SU-DHL-6 (cell line): ENCODE measurements around the gene NPY5R.

Experiments
- H2AFZ ChIP-seq: fragments of 200-600 bp; sonication (generic); 2 replicates; pipeline ENCODE4 v1.6.1; 2014; ENCODE audit warnings: low read depth, mild to moderate bottlenecking, moderate library complexity, mixed read lengths, antibody characterized with exemption, low read length; ENCODE audit not compliant: severe bottlenecking
- H3F3A ChIP-seq: fragments of 200-600 bp; shearing (Covaris generic); 2 replicates; pipeline ENCODE4 v1.6.0; 2016; ENCODE audit warnings: antibody characterized with exemption, mild to moderate bottlenecking; ENCODE audit not compliant: insufficient read depth
- H3K27ac ChIP-seq: fragments of 200-600 bp; sonication (generic); 2 replicates; pipeline ENCODE4 v1.5.1; 2016; ENCODE audit warnings: low read depth, mild to moderate bottlenecking, low read length, moderate library complexity, mixed read lengths
- H3K27me3 ChIP-seq: fragments of 200-600 bp; sonication (generic), shearing (Covaris generic); 2 replicates; pipeline ENCODE4 v1.6.0; 2014; ENCODE audit warnings: mild to moderate bottlenecking, low read length
- H3K36me3 ChIP-seq: fragments of 200-600 bp; sonication (generic); 2 replicates; pipeline ENCODE4 v1.6.1; 2014; ENCODE audit warnings: mild to moderate bottlenecking, low read length, mixed read lengths
- H3K4me2 ChIP-seq: fragments of 300-600, 200-600 bp; shearing (Covaris generic), sonication (generic); 2 replicates; pipeline ENCODE4 v1.6.0; 2014; ENCODE audit warnings: low read length, low read depth, mild to moderate bottlenecking; ENCODE audit not compliant: poor library complexity, severe bottlenecking
- H3K4me3 ChIP-seq: fragments of 200-600 bp; sonication (generic); 2 replicates; pipeline ENCODE4 v1.5.1; 2014; ENCODE audit warnings: antibody characterized with exemption, low read length, mild to moderate bottlenecking, mixed read lengths; ENCODE audit not compliant: insufficient read depth, poor library complexity, severe bottlenecking
- H3K79me2 ChIP-seq: fragments of 200-600 bp; sonication (generic); 2 replicates; pipeline ENCODE4 v1.6.1; 2014; ENCODE audit warnings: mild to moderate bottlenecking, low read length, moderate library complexity; ENCODE audit not compliant: insufficient read depth
- H3K9ac ChIP-seq: fragments of 200-600 bp; sonication (generic); 2 replicates; pipeline ENCODE4 v1.7.0; 2014; ENCODE audit warnings: mild to moderate bottlenecking, low read length
- H3K9me2 ChIP-seq: fragments of 200-600 bp; sonication (generic); replicated peaks from 2 replicates; pipeline ENCODE4 v1.6.1; 2014; ENCODE audit warnings: low read length; ENCODE audit not compliant: insufficient read depth
- H3K9me3 ChIP-seq: fragments of 200-600 bp; sonication (generic); 2 replicates; pipeline ENCODE4 v1.6.1; 2014; ENCODE audit warnings: low read length, mixed read lengths; ENCODE audit not compliant: insufficient read depth
- H4K20me1 ChIP-seq: fragments of 200-600 bp; sonication (generic); 2 replicates; pipeline ENCODE4 v1.6.1; 2014; ENCODE audit warnings: low read depth, mild to moderate bottlenecking, antibody characterized with exemption, low read length, moderate library complexity, mixed read lengths
- EZH2phosphoT487 ChIP-seq: fragments of 200-600 bp; sonication (generic), shearing (Covaris generic); conservative IDR thresholded peaks from 2 replicates; pipeline ENCODE4 v1.6.1; 2018; ENCODE audit warnings: mild to moderate bottlenecking, antibody characterized with exemption, low read length, moderate library complexity, mixed read lengths
- TF ChIP-seq, protein P1 (sequence below): fragments of 200-600 bp; sonication (generic); IDR thresholded peaks from one replicate; pipeline ENCODE4 v1.5.1; 2017; ENCODE audit warnings: antibody characterized with exemption, mild to moderate bottlenecking, low read length, moderate library complexity; ENCODE audit not compliant: insufficient read depth, poor library complexity, severe bottlenecking

The NPY5R gene

GRCh38 chr4:163343604-163344146 is at the start of gene NPY5R:
Gene NPY5R, plus strand, starts transcription at chr4:163343892. Its CDS starts 6,382 bp downstream, at chr4:163350274.
- no peaks in the 10 kb centered on the region for H3K9me3 ChIP-seq
- no peak within 1 kb of the TSS for H3K4me3 ChIP-seq
- H3K27me3 ChIP-seq, result no peaks in the 10 kb centered on the region
- no peak within 1 kb of the TSS for H3K9ac ChIP-seq
- no peak within 1 kb of the TSS for H2AFZ ChIP-seq
- H3K4me2 ChIP-seq, result no peak within 1 kb of the TSS
- no peak for TF ChIP-seq EZH2phosphoT487
- TF ChIP-seq, protein P1, sequence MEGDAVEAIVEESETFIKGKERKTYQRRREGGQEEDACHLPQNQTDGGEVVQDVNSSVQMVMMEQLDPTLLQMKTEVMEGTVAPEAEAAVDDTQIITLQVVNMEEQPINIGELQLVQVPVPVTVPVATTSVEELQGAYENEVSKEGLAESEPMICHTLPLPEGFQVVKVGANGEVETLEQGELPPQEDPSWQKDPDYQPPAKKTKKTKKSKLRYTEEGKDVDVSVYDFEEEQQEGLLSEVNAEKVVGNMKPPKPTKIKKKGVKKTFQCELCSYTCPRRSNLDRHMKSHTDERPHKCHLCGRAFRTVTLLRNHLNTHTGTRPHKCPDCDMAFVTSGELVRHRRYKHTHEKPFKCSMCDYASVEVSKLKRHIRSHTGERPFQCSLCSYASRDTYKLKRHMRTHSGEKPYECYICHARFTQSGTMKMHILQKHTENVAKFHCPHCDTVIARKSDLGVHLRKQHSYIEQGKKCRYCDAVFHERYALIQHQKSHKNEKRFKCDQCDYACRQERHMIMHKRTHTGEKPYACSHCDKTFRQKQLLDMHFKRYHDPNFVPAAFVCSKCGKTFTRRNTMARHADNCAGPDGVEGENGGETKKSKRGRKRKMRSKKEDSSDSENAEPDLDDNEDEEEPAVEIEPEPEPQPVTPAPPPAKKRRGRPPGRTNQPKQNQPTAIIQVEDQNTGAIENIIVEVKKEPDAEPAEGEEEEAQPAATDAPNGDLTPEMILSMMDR, result no peak
- H3K9me2 ChIP-seq, result no peaks in the 10 kb centered on the region
- H3K36me3 ChIP-seq, result no peaks in the 10 kb centered on the region
- H3F3A ChIP-seq, result no peaks in the 10 kb centered on the region
- no peak within 1 kb of the TSS for H3K27ac ChIP-seq
- H4K20me1 ChIP-seq, result no peaks in the 10 kb centered on the region
- H3K79me2 ChIP-seq, result no peaks in the 10 kb centered on the region

DNA sequence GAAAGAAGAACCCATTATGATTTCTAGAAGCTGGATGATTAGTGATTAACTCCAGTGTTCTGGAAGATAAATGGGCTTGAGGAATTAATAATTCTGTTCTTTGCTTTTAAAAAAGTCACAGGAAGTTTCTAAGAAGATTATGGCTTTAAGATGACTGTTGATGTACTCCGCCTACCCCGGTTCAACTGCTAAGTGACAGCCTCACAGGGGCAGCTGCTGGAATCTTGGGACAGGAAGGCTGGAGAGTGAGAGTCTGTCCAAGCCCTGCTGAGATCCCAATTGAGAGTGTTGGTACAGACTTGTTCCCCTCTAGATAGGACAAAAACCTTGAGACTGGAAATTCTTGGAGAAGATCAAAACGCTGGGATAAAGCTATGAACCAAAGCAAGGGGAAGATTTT is 48.6 kb upstream of the NPY5R start:
- TF ChIP-seq EZH2phosphoT487, result no peak
- TF ChIP-seq, protein P1, result no peak
- no peaks in the 10 kb centered on the region for H3K9me3 ChIP-seq
- no peaks in the 10 kb centered on the region for H3K79me2 ChIP-seq
- no peak overlapping the region for H2AFZ ChIP-seq
- no peak overlapping the region for H3K4me2 ChIP-seq
- H3K36me3 ChIP-seq, result no peaks in the 10 kb centered on the region
- H3K27me3 ChIP-seq, result no peaks in the 10 kb centered on the region
- no peaks in the 10 kb centered on the region for H3F3A ChIP-seq
- H3K4me3 ChIP-seq, result no peak overlapping the region
- no peak overlapping the region for H3K9ac ChIP-seq
- no peaks in the 10 kb centered on the region for H3K9me2 ChIP-seq
- no peak overlapping the region for H3K27ac ChIP-seq
- H4K20me1 ChIP-seq, result no peaks in the 10 kb centered on the region

DNA sequence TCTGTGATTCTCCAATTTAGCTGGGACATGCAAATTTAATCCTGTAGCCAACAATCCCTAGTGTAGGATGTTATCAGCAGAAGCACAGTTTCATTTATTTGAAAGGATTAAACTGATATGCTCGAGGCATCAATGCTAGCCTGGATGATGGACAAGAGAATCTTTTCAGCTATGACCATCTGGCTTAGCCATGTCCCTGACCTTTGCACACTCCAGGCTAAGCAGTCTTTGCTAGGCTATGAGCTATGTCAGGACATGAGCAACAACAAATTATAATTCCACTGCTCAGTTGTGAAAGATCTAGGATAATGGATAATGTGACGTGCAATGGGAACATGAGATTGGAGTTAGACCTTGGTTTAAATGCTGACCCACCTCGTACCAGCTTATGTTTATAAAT is 43.2 kb upstream of the NPY5R start:
- H3K9ac ChIP-seq, result no peak overlapping the region

More for the DNA sequence above, 43.2 kb upstream of the NPY5R start:
- TF ChIP-seq, protein P1, result no peak
- TF ChIP-seq EZH2phosphoT487, result no peak
- no peaks in the 10 kb centered on the region for H3K36me3 ChIP-seq
- no peaks in the 10 kb centered on the region for H3F3A ChIP-seq
- no peaks in the 10 kb centered on the region for H3K79me2 ChIP-seq
- no peak overlapping the region for H2AFZ ChIP-seq
- H3K9me3 ChIP-seq, result no peaks in the 10 kb centered on the region
- no peak overlapping the region for H3K4me2 ChIP-seq
- H4K20me1 ChIP-seq, result no peaks in the 10 kb centered on the region
- no peaks in the 10 kb centered on the region for H3K9me2 ChIP-seq
- H3K27me3 ChIP-seq, result no peaks in the 10 kb centered on the region
- H3K27ac ChIP-seq, result no peak overlapping the region
- no peak overlapping the region for H3K4me3 ChIP-seq
